Uterus (tissue), 2 donors: ENCODE data around the gene LHX4.

ENCODE experiments used
- CTCF ChIP-seq, 4 experiments: fragments of 200-600 bp in 2 of 4; fragments of 450-650 bp in 2 of 4; sonication (generic) in 2 of 4; IDR thresholded peaks; one replicate each; pipeline ENCODE4 v1.5.1; 2016 to 2019; ENCODE audit warnings: antibody characterized with exemption in 4 of 4, mild to moderate bottlenecking in 2 of 4, moderate library complexity in 1 of 4
- POLR2A ChIP-seq, 2 donors: fragments of 450-650 bp; IDR thresholded peaks; one replicate each; pipeline ENCODE4 v1.6.1; 2016; ENCODE audit warnings: antibody characterized with exemption in 2 of 2, mild to moderate bottlenecking in 1 of 2, moderate library complexity in 1 of 2

- peak; percentile 49 to 59 (median 51) for TF ChIP-seq CTCF (IDR thresholded peaks at IDR 0.05)
- TF ChIP-seq POLR2A (IDR thresholded peaks at IDR 0.05): no peak
Measured at GRCh38 chr1:180252638-180253536, 22.8 kb downstream of the LHX4 start.
